GM06990 (cell line): ENCODE results near the gene LRMDA.

Experiments used
- DNase-seq: peaks from one replicate; pipeline ENCODE4 v3.0.0-alpha.2; 2011; ENCODE audit not compliant: insufficient read length; ENCODE audit errors: extremely low read depth
- H3K27me3 ChIP-seq: replicated peaks from 2 replicates; pipeline ENCODE4 v1.6.0; 2011; ENCODE audit warnings: low read length; ENCODE audit not compliant: control insufficient read depth, insufficient read depth
- H3K36me3 ChIP-seq: 2 replicates; pipeline ENCODE4 v1.5.1; 2011; ENCODE audit warnings: low read length; ENCODE audit not compliant: control insufficient read depth, insufficient read depth
- H3K4me3 ChIP-seq: replicated peaks from 2 replicates; pipeline ENCODE4 v1.5.1; 2011; ENCODE audit warnings: low read depth, mild to moderate bottlenecking, control low read depth, low read length
- TF ChIP-seq, protein P1 (sequence below): IDR thresholded peaks from 2 replicates; pipeline ENCODE4 v1.5.1; 2011; ENCODE audit warnings: low read length, control low read depth, mild to moderate bottlenecking, inconsistent platforms; ENCODE audit not compliant: insufficient read depth, poor library complexity, severe bottlenecking

Gene LRMDA

DNA sequence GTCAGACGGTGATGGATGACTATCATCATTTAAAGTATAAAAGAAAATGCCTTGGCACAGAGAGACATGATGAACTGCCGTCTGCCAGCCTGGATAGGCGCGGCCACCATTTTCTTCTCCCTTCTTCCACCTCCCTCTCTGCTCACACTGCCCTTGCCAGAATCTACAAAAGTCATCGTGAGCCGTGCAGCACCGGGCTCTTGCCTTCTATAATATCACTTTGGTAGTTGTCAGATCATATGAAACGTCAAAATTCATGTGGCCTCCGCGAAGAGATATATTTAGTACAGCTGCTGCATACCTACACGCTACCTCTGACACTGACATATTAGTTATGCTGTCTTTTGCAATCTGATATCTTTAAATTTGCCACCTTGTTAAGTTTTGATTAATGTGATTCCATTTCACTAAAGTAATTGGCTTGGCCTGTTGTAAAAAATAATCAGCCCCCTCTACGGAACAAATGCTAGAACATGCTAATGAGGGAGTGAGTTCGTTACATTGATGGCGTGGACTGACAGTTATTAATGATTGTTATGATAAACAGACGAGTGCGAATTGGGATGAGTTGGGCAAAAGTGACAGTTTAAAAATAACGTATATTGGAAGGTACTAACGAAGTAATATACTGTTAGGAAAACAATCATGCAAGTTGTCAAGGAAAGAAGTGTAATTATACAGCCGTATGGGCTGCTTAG lies 214.9 kb downstream of the LRMDA start:
- no peak for DNase-seq
- no peaks in the 10 kb centered on the region for H3K36me3 ChIP-seq

DNA sequence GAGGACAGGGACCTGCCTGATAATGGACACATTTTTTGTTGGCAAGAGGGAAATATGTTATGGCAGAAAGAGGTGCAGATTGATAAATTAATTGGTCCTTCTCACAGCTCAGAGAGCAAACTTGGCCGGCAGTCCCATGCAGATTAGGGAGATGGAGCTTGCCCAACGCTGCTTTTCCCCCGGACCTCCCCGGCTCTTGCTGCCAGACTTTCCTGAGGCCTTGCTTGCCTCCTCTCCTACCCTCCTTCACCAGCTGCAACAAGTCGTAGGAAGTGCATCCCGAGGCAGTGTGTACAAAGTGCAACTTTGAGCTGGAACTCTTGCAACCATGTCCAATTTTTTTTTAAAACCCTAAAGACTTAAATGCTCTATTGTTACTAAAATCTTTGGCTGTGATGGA lies 215.5 kb downstream of the LRMDA start:
- DNase-seq = no peak
- H3K4me3 ChIP-seq = no peak overlapping the region
- no peaks in the 10 kb centered on the region; the same call in 1 of the 2 replicates for H3K27me3 ChIP-seq
- TF ChIP-seq, protein P1, sequence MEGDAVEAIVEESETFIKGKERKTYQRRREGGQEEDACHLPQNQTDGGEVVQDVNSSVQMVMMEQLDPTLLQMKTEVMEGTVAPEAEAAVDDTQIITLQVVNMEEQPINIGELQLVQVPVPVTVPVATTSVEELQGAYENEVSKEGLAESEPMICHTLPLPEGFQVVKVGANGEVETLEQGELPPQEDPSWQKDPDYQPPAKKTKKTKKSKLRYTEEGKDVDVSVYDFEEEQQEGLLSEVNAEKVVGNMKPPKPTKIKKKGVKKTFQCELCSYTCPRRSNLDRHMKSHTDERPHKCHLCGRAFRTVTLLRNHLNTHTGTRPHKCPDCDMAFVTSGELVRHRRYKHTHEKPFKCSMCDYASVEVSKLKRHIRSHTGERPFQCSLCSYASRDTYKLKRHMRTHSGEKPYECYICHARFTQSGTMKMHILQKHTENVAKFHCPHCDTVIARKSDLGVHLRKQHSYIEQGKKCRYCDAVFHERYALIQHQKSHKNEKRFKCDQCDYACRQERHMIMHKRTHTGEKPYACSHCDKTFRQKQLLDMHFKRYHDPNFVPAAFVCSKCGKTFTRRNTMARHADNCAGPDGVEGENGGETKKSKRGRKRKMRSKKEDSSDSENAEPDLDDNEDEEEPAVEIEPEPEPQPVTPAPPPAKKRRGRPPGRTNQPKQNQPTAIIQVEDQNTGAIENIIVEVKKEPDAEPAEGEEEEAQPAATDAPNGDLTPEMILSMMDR = no peak
- no peaks in the 10 kb centered on the region for H3K36me3 ChIP-seq

More for the DNA sequence above, 214.9 kb downstream of the LRMDA start:
- Histone ChIP-seq H3K4me3 (no peak overlapping the region), H3K27me3 (no peaks in the 10 kb centered on the region; the same call in 1 of the 2 replicates)
- TF ChIP-seq, protein P1 = no peak

DNA sequence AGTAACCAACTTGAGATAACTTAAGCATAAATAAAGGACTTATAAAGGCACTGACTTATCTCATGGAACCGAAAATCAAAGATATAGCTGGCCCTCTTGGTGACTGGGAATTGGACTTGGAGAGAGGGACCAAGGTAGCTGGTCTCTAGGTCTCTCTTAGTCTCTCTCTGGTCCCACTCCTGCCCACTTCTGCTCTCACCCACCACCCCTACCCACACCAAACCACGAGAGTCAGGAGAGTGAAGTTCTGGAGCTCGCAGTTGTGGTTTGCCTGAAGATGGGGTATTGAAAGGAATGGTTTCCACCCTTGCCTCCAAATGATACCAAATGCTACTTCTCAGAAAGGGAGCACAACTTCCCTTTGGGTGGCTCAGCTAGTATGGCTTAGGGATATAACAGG lies 216.3 kb downstream of the LRMDA start:
- Histone ChIP-seq H3K4me3 (no peak overlapping the region), H3K27me3 (no peaks in the 10 kb centered on the region; the same call in 1 of the 2 replicates), H3K36me3 (no peaks in the 10 kb centered on the region)
- DNase-seq = no peak
- TF ChIP-seq, protein P1 = no peak

DNA sequence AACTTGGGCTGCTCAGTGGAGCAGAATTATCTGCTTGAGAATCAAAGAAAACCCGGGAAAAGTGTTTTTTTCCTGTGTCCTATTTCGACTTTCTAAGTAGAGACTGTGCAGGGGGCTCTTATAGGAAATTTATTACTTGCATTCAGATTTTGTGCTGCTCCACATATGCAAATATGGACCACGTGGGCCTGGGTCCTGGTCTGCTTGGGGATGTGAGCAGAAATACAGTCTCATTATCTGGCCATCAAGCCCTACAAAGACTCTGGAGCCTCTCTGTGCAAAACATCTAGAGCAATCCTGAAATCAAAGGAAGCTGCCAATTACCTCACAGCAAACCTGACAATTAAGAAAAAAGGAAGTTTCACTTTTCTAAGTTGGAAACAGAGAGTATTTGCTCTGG lies 216.9 kb downstream of the LRMDA start:
- TF ChIP-seq, protein P1 = no peak
- Histone ChIP-seq H3K27me3 (no peaks in the 10 kb centered on the region; the same call in 1 of the 2 replicates), H3K4me3 (no peak overlapping the region), H3K36me3 (no peaks in the 10 kb centered on the region)
- no peak for DNase-seq

DNA sequence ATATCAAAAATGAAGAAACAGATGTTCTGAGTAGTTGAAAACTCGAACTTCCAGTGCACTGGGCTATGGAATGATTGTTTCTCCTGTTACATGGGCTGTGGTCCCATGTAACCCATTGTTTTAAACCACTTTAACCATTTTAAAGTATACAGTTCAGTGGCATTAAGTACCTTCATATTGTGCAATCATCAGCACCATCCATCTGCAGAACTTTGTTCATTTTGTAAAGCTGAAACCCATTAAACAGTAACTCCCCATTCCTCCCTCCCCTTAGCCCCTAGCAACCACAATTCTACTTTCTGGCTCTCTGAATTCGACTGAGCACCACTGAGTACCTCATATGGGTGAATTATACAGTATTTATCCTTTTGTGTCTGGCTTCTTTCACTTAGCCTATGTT lies 217.4 kb downstream of the LRMDA start:
- H3K4me3 ChIP-seq = no peak overlapping the region
- no peaks in the 10 kb centered on the region for H3K36me3 ChIP-seq
- no peaks in the 10 kb centered on the region; the same call in 1 of the 2 replicates for H3K27me3 ChIP-seq
- no peak for DNase-seq
- TF ChIP-seq, protein P1 = no peak
